HepG2 (cell line): ENCODE results near the gene FASTK. TPM values are rescaled to one million over a fixed set of nuclear protein-coding genes. Genes with fewer than 3 reads are reported as not detected.

Experiments
- ATAC-seq: fragments of 200-7000 bp; cut with Tn5 transposase; 3 replicates; pipeline ENCODE4 v1.9.1; 2020; ENCODE audit warnings: mild to moderate bottlenecking, moderate library complexity
- BruUV-seq: library from RNA; stranded (reverse); fragments of 400-500 nt; replicated peaks from 2 replicates; lab custom pipeline; 2021; lab: Mats Ljungman, UMichigan
- CTCF ChIA-PET: fragments of 300-600 bp; formaldehyde crosslinking; extraction: SDS; loops from one replicate; lab custom pipeline; 2021; ENCODE audit warnings: low total read pairs, inconsistent platforms, low intra/inter-chr PET ratio; lab: Yijun Ruan, JAX
- POLR2A ChIA-PET: fragments of 350-600 bp; sonication (Branson Sonifier 250); formaldehyde crosslinking; loops from one replicate; lab custom pipeline; 2020; ENCODE audit warnings: antibody characterized with exemption, inconsistent platforms; lab: Yijun Ruan, JAX
- DNase-seq: peaks from one replicate; pipeline ENCODE4 v3.0.0-alpha.2; 2015; ENCODE audit warnings: low spot score
- FAIRE-seq: peaks from 3 replicates; lab custom pipeline; 2011; peaks lifted over from hg19 to GRCh38; lab: Jason Lieb, UNC
- H2AFZ ChIP-seq: one replicate; pipeline ENCODE4 v1.6.1; 2011; ENCODE audit warnings: low read length, inconsistent platforms
- H3K27ac ChIP-seq: fragments of 300-600 bp; 3 replicates; pipeline ENCODE4 v1.8.0; 2011; ENCODE audit warnings: mixed run types, mild to moderate bottlenecking, mixed read lengths, low read length, inconsistent platforms; ENCODE audit not compliant: insufficient read depth; ENCODE audit errors: extremely low read length
- H3K27me3 ChIP-seq, 2 experiments: fragments of 200-600 bp in 1 of 2; 2 replicates in 1 of 2; 3 replicates in 1 of 2; pipeline versions ENCODE4 v1.6.0 to v1.8.0; 2011; ENCODE audit warnings: low read length in 2 of 2, mild to moderate bottlenecking in 2 of 2, moderate library complexity in 2 of 2, inconsistent platforms in 1 of 2; ENCODE audit not compliant: insufficient read depth in 2 of 2, control insufficient read depth in 1 of 2
- H3K36me3 ChIP-seq, 2 experiments: fragments of 200-600 bp in 1 of 2; replicated peaks in 1 of 2; 2 replicates in 1 of 2; 3 replicates in 1 of 2; pipeline versions ENCODE4 v1.5.1 to v1.8.0; 2011; ENCODE audit warnings: low read length in 2 of 2, inconsistent platforms in 1 of 2; ENCODE audit not compliant: insufficient read depth in 2 of 2, control insufficient read depth in 1 of 2
- H3K4me1 ChIP-seq: 2 replicates; pipeline ENCODE4 v1.5.1; 2012; ENCODE audit warnings: low read length, inconsistent platforms; ENCODE audit not compliant: insufficient read depth
- H3K4me2 ChIP-seq: 2 replicates; pipeline ENCODE4 v1.6.0; 2011; ENCODE audit warnings: low read depth, low read length, inconsistent platforms
- H3K4me3 ChIP-seq, 3 experiments: fragments of 200-600 bp in 1 of 3; sonication (generic), shearing (Covaris generic) in 1 of 3; replicated peaks in 1 of 3; 2 replicates each; pipeline ENCODE4 v1.5.1; 2011 to 2016; ENCODE audit warnings: low read length in 3 of 3, inconsistent platforms in 2 of 3, low read depth in 2 of 3, mild to moderate bottlenecking in 2 of 3, control low read depth in 1 of 3, mixed read lengths in 1 of 3; ENCODE audit not compliant: insufficient read depth in 1 of 3
- H3K79me2 ChIP-seq: one replicate; pipeline ENCODE4 v1.6.1; 2011; ENCODE audit warnings: low read length, inconsistent platforms; ENCODE audit not compliant: insufficient read depth
- H3K9ac ChIP-seq: 2 replicates; pipeline ENCODE4 v1.6.0; 2011; ENCODE audit warnings: mild to moderate bottlenecking, low read depth, low read length, inconsistent platforms; ENCODE audit not compliant: insufficient read depth
- H3K9me3 ChIP-seq: 2 replicates; pipeline ENCODE4 v1.5.1; 2012; ENCODE audit warnings: mild to moderate bottlenecking, low read length
- H4K20me1 ChIP-seq: 2 replicates; pipeline ENCODE4 v1.6.0; 2011; ENCODE audit warnings: inconsistent platforms, mild to moderate bottlenecking, low read length, moderate library complexity; ENCODE audit not compliant: insufficient read depth
- ATF4 ChIP-seq, 2 experiments: fragments of 450-650 bp in 1 of 2; sonication (generic) in 1 of 2; formaldehyde crosslinking; IDR thresholded peaks; 2 replicates each; pipeline versions ENCODE4 v1.5.0 to v1.8.0; 2020 to 2022; ENCODE audit warnings: mild to moderate bottlenecking in 1 of 2, missing genetic modification reagents in 1 of 2
- FOXA3 ChIP-seq: IDR thresholded peaks from 2 replicates; pipeline ENCODE4 v1.6.1; 2016; ENCODE audit warnings: missing genetic modification reagents, missing compliant biosample characterization
- KDM5B ChIP-seq: sonication (generic); formaldehyde crosslinking; IDR thresholded peaks from 2 replicates; pipeline ENCODE4 v1.4.0; 2020; ENCODE audit warnings: missing genetic modification reagents, mild to moderate bottlenecking, borderline replicate concordance
- LCORL ChIP-seq, 2 experiments: fragments of 450-650 bp in 1 of 2; sonication (generic) in 1 of 2; formaldehyde crosslinking in 1 of 2; IDR thresholded peaks; 2 replicates each; pipeline versions ENCODE4 v1.5.0 to v1.6.1; 2017 to 2020; ENCODE audit warnings: antibody characterized with exemption in 1 of 2, missing genetic modification reagents in 1 of 2
- NR2C2 ChIP-seq: sonication (generic); formaldehyde crosslinking; IDR thresholded peaks from 2 replicates; pipeline ENCODE4 v1.4.0; 2020; ENCODE audit warnings: missing genetic modification reagents, mild to moderate bottlenecking, moderate library complexity, borderline replicate concordance
- PITX1 ChIP-seq: sonication (generic); formaldehyde crosslinking; IDR thresholded peaks from 2 replicates; pipeline ENCODE4 v1.5.1; 2020; ENCODE audit warnings: mild to moderate bottlenecking, missing genetic modification reagents
- REPIN1 ChIP-seq: sonication (generic); formaldehyde crosslinking; IDR thresholded peaks from 2 replicates; pipeline ENCODE4 v1.8.0; 2022; ENCODE audit warnings: missing genetic modification reagents, low read depth, mild to moderate bottlenecking, borderline replicate concordance
- RXRA ChIP-seq: sonication (generic); formaldehyde crosslinking; IDR thresholded peaks from 2 replicates; pipeline ENCODE4 v1.5.1; 2020; ENCODE audit warnings: missing genetic modification reagents
- ZBTB14 ChIP-seq: sonication (generic); formaldehyde crosslinking; IDR thresholded peaks from 2 replicates; pipeline ENCODE4 v1.4.0; 2020; ENCODE audit warnings: missing genetic modification reagents
- ZBTB4 ChIP-seq: sonication (generic); formaldehyde crosslinking; IDR thresholded peaks from 2 replicates; pipeline ENCODE4 v1.4.0; 2020; ENCODE audit warnings: missing genetic modification reagents, mild to moderate bottlenecking, borderline replicate concordance
- ZEB1 ChIP-seq: IDR thresholded peaks from 2 replicates; pipeline ENCODE4 v1.6.1; 2012; ENCODE audit warnings: mild to moderate bottlenecking, low read depth, inconsistent platforms; ENCODE audit not compliant: insufficient replicate concordance
- ZMYM2 ChIP-seq: sonication (generic); formaldehyde crosslinking; IDR thresholded peaks from 2 replicates; pipeline ENCODE4 v1.8.0; 2022; ENCODE audit warnings: mild to moderate bottlenecking, missing genetic modification reagents
- ZMYM3 ChIP-seq: sonication (generic); formaldehyde crosslinking; IDR thresholded peaks from 2 replicates; pipeline ENCODE4 v1.5.1; 2020; ENCODE audit warnings: mild to moderate bottlenecking, missing genetic modification reagents
- ZNF101 ChIP-seq: sonication (generic); formaldehyde crosslinking; IDR thresholded peaks from 2 replicates; pipeline ENCODE4 v1.4.0; 2020; ENCODE audit warnings: mild to moderate bottlenecking, low read depth, missing genetic modification reagents, borderline replicate concordance
- ZNF17 ChIP-seq: sonication (generic); formaldehyde crosslinking; IDR thresholded peaks from 2 replicates; pipeline ENCODE4 v1.5.0; 2020; ENCODE audit warnings: mild to moderate bottlenecking, missing genetic modification reagents
- ZNF441 ChIP-seq: sonication (generic); formaldehyde crosslinking; IDR thresholded peaks from 2 replicates; pipeline ENCODE4 v1.7.0; 2021; ENCODE audit warnings: missing genetic modification reagents, borderline replicate concordance
- ZNF615 ChIP-seq: sonication (generic); formaldehyde crosslinking; IDR thresholded peaks from 2 replicates; pipeline ENCODE4 v1.5.0; 2020; ENCODE audit warnings: mild to moderate bottlenecking, missing genetic modification reagents, borderline replicate concordance
- ZSCAN20 ChIP-seq: sonication (generic); formaldehyde crosslinking; IDR thresholded peaks from 2 replicates; pipeline ENCODE4 v1.4.0; 2020; ENCODE audit warnings: missing genetic modification reagents, mild to moderate bottlenecking, borderline replicate concordance
- WGBS: methylation state at CpG from one replicate; pipeline ENCODE4 v1.1.6; 2017; ENCODE audit warnings: low lambda C conversion rate; 5-methylcytosine and 5-hydroxymethylcytosine counted together
- in situ Hi-C: cut with HindIII; loops from 2 replicates; pipeline ENCODE4 v1.10.0; 2017; ENCODE audit warnings: low pct_unique_long_range_greater_than_20kb; ENCODE audit not compliant: extremely low pct_ligation_motif_present
- intact Hi-C: fragments of 100-400 bp; cut with micrococcal nuclease; formaldehyde crosslinking; loops from one replicate; pipeline ENCODE4 v1.10.0; 2022; ENCODE audit not compliant: unreplicated experiment
- polyA plus RNA-seq, 8 experiments: library from polyadenylated mRNA; depleted of rRNA in 3 of 8; stranded (reverse) in 7 of 8; unstranded in 1 of 8; fragments of >200 nt; fragmentation: Illumina TruSeq in 4 of 8; extraction: Trizol in 4 of 8; gene quantifications; 2 replicates each; pipeline versions ENCODE4 v1.2.1 to v1.2.3, GENCODE V29; 2011 to 2016; ENCODE audit warnings: low read depth in 4 of 8, missing spikeins in 1 of 8, mixed read lengths in 1 of 8; ENCODE audit not compliant: insufficient read depth in 1 of 8
- total RNA-seq, 5 experiments: library from RNA; depleted of rRNA; stranded (reverse); fragments of >200 nt; fragmentation: Illumina TruSeq; extraction: Trizol; gene quantifications; 2 replicates each; pipeline ENCODE4 v1.2.3, GENCODE V29; 2016; ENCODE audit warnings: low read depth in 1 of 5

FASTK gene
- total and polyA plus RNA-seq, 2 of the 13 experiments (the other 11 are each of a cell fraction or from before 2014, with no cell fraction given): 52.9 to 55.7 TPM

GRCh38 chr7:151028948-151029501 lies 51.6 kb downstream of the FASTK start:
- Histone ChIP-seq H3K36me3 (no peaks in the 10 kb centered on the region), H3K4me1 (peaks cover 20% of the 10 kb centered on the region), H3K27ac (peak overlapping the region; percentile 62), H4K20me1 (no peaks in the 10 kb centered on the region), H3K79me2 (no peaks in the 10 kb centered on the region), H3K4me3 (peak overlapping the region; percentile 77 to 88 (median 82)), H2AFZ (no peak overlapping the region), H3K9me3 (no peaks in the 10 kb centered on the region), H3K9ac (peak overlapping the region; percentile 45), H3K27me3 (peaks cover 5 to 22% of the 10 kb centered on the region in 2 experiments; a peak in 4 of 5 replicates), H3K4me2 (peak overlapping the region; percentile 70)
- CTCF ChIA-PET: interaction anchor here (0.8 kb wide), 1 partner anchor 82 kb away, joined by 3 read pairs; no protein-coding TSS in a partner anchor
- BruUV-seq: no TSS peak
- FAIRE-seq (no peak), DNase-seq (no peak), ATAC-seq (no peak)
- POLR2A ChIA-PET: interaction anchor here (0.9 to 2.1 kb wide), 14 partner anchors 9 to 660 kb away, joined by 3 to 35 read pairs (median 4); partner anchors contain the start of genes CDK5, FASTK, NUB1 and REPIN1
- 50% methylated on average over 17 of the region's 17 CpGs for WGBS
- in situ Hi-C loops (no loop called here), intact Hi-C loops (loop anchor here (1.0 to 10.0 kb wide), 3 partner anchors 29 to 1414 kb away; no protein-coding TSS in a partner anchor)
- TF ChIP-seq ZEB1 (peak; percentile 19), ZMYM2 (peak; percentile 61; the same call in 1 of the 2 replicates), LCORL (IDR thresholded peaks at IDR 0.05) (no peak), LCORL (CRISPR knock-in tag; IDR thresholded peaks at IDR 0.05) (peak; percentile 15; the same call in 1 of the 2 replicates), ZBTB14 (CRISPR knock-in tag) (no peak), RXRA (CRISPR knock-in tag) (no peak), ZMYM3 (CRISPR knock-in tag) (peak; percentile 38; the same call in 1 of the 2 replicates), ZSCAN20 (CRISPR knock-in tag) (no peak), ZNF101 (CRISPR knock-in tag) (no peak), ZNF441 (CRISPR knock-in tag) (0 out of 2 replicates have a peak, but pooled peaks have one; percentile 9), PITX1 (CRISPR knock-in tag) (no peak), REPIN1 (CRISPR knock-in tag) (0 out of 2 replicates have a peak, but pooled peaks have one; percentile 3), ZNF615 (CRISPR knock-in tag) (no peak), KDM5B (CRISPR knock-in tag) (peak; percentile 2; the same call in 1 of the 2 replicates), ZBTB4 (CRISPR knock-in tag) (0 out of 2 replicates have a peak, but pooled peaks have one; percentile 14), ATF4 (CRISPR knock-in tag; IDR thresholded peaks at IDR 0.05) (peak in 1 of 2 experiments; percentile 3; a peak in 1 of 4 replicates), FOXA3 (no peak), NR2C2 (CRISPR knock-in tag) (no peak), ZNF17 (no peak)
